Vagina (tissue), 2 donors: ENCODE measurements around the gene FNBP1L.

Experiments used
- CTCF ChIP-seq, 3 experiments: fragments of 450-650 bp in 2 of 3; fragments of 200-600 bp in 1 of 3; sonication (generic) in 1 of 3; IDR thresholded peaks; one replicate each; pipeline ENCODE4 v1.5.1; 2017 to 2019; ENCODE audit warnings: antibody characterized with exemption in 3 of 3, mild to moderate bottlenecking in 2 of 3, moderate library complexity in 2 of 3
- POLR2AphosphoS5 ChIP-seq, 2 donors: sonication (generic); formaldehyde crosslinking; IDR thresholded peaks; one replicate each; pipeline ENCODE4 v1.9.0; 2017; ENCODE audit warnings: antibody characterized with exemption in 2 of 2, mild to moderate bottlenecking in 2 of 2, low read depth in 1 of 2; ENCODE audit not compliant: insufficient read depth in 1 of 2

GRCh38 chr1:93414749-93415148 lies 33.2 kb upstream of the FNBP1L start:
- no peak for TF ChIP-seq CTCF (IDR thresholded peaks at IDR 0.05)
- TF ChIP-seq POLR2AphosphoS5 (IDR thresholded peaks at IDR 0.05; ENCODE audit: insufficient read depth in 1 of 2, low read depth in 1 of 2), result no peak
